ENCODE data around the gene TNS1.

DNA sequence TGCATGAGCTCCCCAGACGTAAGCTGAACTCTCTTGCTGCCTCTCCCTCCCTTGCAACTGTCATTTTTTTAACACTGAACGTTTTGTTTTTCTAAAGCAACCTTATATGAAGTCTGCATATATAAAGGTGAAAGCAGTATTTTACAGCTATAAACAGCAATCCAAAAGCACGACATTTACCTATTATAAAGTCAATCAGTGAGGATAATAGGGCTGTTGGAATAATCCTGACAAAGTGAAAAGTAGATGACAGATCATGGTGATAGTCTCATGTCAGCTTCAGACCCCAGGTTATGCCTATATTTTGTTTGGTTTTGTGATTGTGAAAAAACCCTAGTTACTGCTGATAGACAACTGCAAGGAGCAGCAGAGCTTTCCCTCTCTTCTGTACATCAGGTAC, 195.8 kb downstream of the TNS1 start:
- TF ChIP-seq, protein P1, sequence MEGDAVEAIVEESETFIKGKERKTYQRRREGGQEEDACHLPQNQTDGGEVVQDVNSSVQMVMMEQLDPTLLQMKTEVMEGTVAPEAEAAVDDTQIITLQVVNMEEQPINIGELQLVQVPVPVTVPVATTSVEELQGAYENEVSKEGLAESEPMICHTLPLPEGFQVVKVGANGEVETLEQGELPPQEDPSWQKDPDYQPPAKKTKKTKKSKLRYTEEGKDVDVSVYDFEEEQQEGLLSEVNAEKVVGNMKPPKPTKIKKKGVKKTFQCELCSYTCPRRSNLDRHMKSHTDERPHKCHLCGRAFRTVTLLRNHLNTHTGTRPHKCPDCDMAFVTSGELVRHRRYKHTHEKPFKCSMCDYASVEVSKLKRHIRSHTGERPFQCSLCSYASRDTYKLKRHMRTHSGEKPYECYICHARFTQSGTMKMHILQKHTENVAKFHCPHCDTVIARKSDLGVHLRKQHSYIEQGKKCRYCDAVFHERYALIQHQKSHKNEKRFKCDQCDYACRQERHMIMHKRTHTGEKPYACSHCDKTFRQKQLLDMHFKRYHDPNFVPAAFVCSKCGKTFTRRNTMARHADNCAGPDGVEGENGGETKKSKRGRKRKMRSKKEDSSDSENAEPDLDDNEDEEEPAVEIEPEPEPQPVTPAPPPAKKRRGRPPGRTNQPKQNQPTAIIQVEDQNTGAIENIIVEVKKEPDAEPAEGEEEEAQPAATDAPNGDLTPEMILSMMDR (IDR thresholded peaks at IDR 0.05), result no peak
- TF ChIP-seq EZH2 (IDR thresholded peaks at IDR 0.05; ENCODE audit: borderline replicate concordance, insufficient read depth, low read depth, low read length, poor library complexity, severe bottlenecking), result no peak

All from B cell (primary cell).